ENCODE measurements around the gene RUNX2.
A peak's percentile ranks its signal among the peaks of the same experiment; 100 is the strongest.

RUNX2 gene

GRCh38 chr6:45415788-45416518, 87.8 kb downstream of the RUNX2 start:
- no peak for DNase-seq (ENCODE audit: low spot score)

- peak; percentile 68 for DNase-seq (ENCODE audit: low spot score)
Measured at GRCh38 chr6:45416700-45417099, 88.6 kb downstream of the RUNX2 start.

GRCh38 chr6:45417436-45417835, 89.3 kb downstream of the RUNX2 start:
- no peak for DNase-seq (ENCODE audit: low spot score)

- no peak for DNase-seq (ENCODE audit: low spot score)
Measured at GRCh38 chr6:45419571-45420082, 91.5 kb downstream of the RUNX2 start.

GRCh38 chr6:45420083-45420908, 92.2 kb downstream of the RUNX2 start:
- DNase-seq (ENCODE audit: low spot score), result no peak

GRCh38 chr6:45420909-45421708, 93.0 kb downstream of the RUNX2 start:
- DNase-seq (ENCODE audit: low spot score), result no peak

GRCh38 chr6:45421709-45422502, 93.8 kb downstream of the RUNX2 start:
- no peak for DNase-seq (ENCODE audit: low spot score)

- no peak for DNase-seq (ENCODE audit: low spot score)
Measured at GRCh38 chr6:45422503-45423110, 94.5 kb downstream of the RUNX2 start.

- no peak for DNase-seq (ENCODE audit: low spot score)
Measured at GRCh38 chr6:45423111-45423823, 95.1 kb downstream of the RUNX2 start.

- DNase-seq (ENCODE audit: low spot score), result no peak
Measured at GRCh38 chr6:45423824-45424450, 95.8 kb downstream of the RUNX2 start.

GRCh38 chr6:45424451-45424861, 96.3 kb downstream of the RUNX2 start:
- no peak for DNase-seq (ENCODE audit: low spot score)

GRCh38 chr6:45426251-45426650, 98.1 kb downstream of the RUNX2 start:
- no peak for DNase-seq (ENCODE audit: low spot score)

- no peak for DNase-seq (ENCODE audit: low spot score)
Measured at GRCh38 chr6:45427726-45428125, 99.6 kb downstream of the RUNX2 start.

- no peak for DNase-seq (ENCODE audit: low spot score)
Measured at GRCh38 chr6:45428727-45429126, 100.6 kb downstream of the RUNX2 start.

- DNase-seq (ENCODE audit: low spot score), result peak; percentile 51
Measured at GRCh38 chr6:45430590-45431202, 102.6 kb downstream of the RUNX2 start.

GRCh38 chr6:45431317-45432065, 103.4 kb downstream of the RUNX2 start:
- no peak for DNase-seq (ENCODE audit: low spot score)

- DNase-seq (ENCODE audit: low spot score), result peak; percentile 48
Measured at GRCh38 chr6:45432977-45433376, 104.8 kb downstream of the RUNX2 start.

- no peak for DNase-seq (ENCODE audit: low spot score)
Measured at GRCh38 chr6:45433533-45434380, 105.6 kb downstream of the RUNX2 start.

Measured in COLO829 (cell line).